Measurements from ENCODE around the gene SGMS1. TPM values are rescaled to one million over a fixed set of nuclear protein-coding genes. Genes with fewer than 3 reads are reported as not detected.
A peak's percentile ranks its signal among the peaks of the same experiment; 100 is the strongest.

Gene SGMS1
- total and polyA plus RNA-seq, 2 donors (not counting 1 experiment from before 2014, with no cell fraction given) = 10.0 to 43.5 TPM

DNA sequence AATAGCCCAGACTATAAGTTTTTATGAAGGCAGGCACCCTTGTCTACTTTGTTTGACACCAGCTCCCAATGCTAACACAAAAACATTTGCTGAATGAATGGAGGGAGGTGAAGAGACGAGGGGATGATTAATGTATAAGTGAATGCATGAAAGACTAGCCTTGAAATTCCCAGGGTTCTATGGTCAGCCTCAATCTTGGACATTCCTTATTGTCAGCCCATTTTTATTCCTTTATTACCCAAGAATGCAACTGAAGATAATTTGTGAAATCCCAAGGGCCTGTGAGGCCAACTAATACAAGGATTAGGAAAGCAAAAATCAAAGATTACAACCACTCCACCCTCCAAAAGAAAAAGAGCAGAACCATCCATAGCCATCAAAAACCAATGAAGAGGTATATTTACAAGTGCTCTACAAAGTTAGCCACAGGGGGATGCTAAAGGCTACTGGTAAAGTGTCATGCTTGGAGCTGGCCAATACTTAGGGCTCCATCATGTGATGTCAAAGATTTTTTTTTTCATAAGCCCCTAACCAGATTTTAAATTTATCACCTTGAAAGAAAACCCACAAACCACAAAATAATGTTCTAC, 332.4 kb downstream of the SGMS1 start:
- Histone ChIP-seq H3K79me2 (ENCODE audit: control insufficient read depth, insufficient read depth, low read length) (no peaks in the 10 kb centered on the region), H3K9ac (ENCODE audit: low read length) (no peak overlapping the region), H4K20me1 (ENCODE audit: control insufficient read depth, insufficient read depth, low read length, poor library complexity, severe bottlenecking) (no peaks in the 10 kb centered on the region), H3K27me3 (replicated peaks in 1 of 4; ENCODE audit: control extremely low read depth in 1 of 4, control insufficient read depth in 3 of 4, insufficient read depth in 4 of 4, low read length in 3 of 4) (no peaks in the 10 kb centered on the region), H3K4me2 (replicated peaks; ENCODE audit: low read depth, low read length, poor library complexity, severe bottlenecking) (no peak overlapping the region), H2AFZ (ENCODE audit: insufficient read depth, low read depth, low read length, poor library complexity, severe bottlenecking) (no peak overlapping the region), H3K4me3 (ENCODE audit: control extremely low read depth in 1 of 5, extremely low read depth in 1 of 5, insufficient read depth in 1 of 5, low read depth in 2 of 5, low read length in 4 of 5) (no peak overlapping the region), H3K9me3 (ENCODE audit: control extremely low read depth in 1 of 3, control insufficient read depth in 2 of 3, insufficient read depth in 1 of 3, low read length in 2 of 3) (no peaks in the 10 kb centered on the region), H3K36me3 (replicated peaks in 1 of 2; ENCODE audit: control extremely low read depth in 1 of 2, control insufficient read depth in 1 of 2, extremely low read depth in 1 of 2, insufficient read depth in 2 of 2, low read length in 1 of 2) (no peaks in the 10 kb centered on the region), H3K4me1 (ENCODE audit: control insufficient read depth in 2 of 2, insufficient read depth in 2 of 2, low read length in 2 of 2) (no peaks in the 10 kb centered on the region), H3K27ac (ENCODE audit: low read length in 2 of 2) (no peak overlapping the region)
- no peak for DNase-seq
- no peak overlapping the region for H3K4me3 Mint-ChIP-seq
- no peak overlapping the region for H3K27ac Mint-ChIP-seq
- ATAC-seq (ENCODE audit: low read depth) = no peak
- no peaks in the 10 kb centered on the region for H3K27me3 Mint-ChIP-seq
- intact Hi-C loops (cut with micrococcal nuclease) = no loop called here
- no peaks in the 10 kb centered on the region for H3K4me1 Mint-ChIP-seq
- CTCF ChIA-PET = no interaction called here
- POLR2A ChIA-PET = no interaction called here
- TF ChIP-seq, protein P1, sequence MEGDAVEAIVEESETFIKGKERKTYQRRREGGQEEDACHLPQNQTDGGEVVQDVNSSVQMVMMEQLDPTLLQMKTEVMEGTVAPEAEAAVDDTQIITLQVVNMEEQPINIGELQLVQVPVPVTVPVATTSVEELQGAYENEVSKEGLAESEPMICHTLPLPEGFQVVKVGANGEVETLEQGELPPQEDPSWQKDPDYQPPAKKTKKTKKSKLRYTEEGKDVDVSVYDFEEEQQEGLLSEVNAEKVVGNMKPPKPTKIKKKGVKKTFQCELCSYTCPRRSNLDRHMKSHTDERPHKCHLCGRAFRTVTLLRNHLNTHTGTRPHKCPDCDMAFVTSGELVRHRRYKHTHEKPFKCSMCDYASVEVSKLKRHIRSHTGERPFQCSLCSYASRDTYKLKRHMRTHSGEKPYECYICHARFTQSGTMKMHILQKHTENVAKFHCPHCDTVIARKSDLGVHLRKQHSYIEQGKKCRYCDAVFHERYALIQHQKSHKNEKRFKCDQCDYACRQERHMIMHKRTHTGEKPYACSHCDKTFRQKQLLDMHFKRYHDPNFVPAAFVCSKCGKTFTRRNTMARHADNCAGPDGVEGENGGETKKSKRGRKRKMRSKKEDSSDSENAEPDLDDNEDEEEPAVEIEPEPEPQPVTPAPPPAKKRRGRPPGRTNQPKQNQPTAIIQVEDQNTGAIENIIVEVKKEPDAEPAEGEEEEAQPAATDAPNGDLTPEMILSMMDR (IDR thresholded peaks at IDR 0.05) = peak; percentile 16
- TF ChIP-seq EZH2 (IDR thresholded peaks at IDR 0.05; ENCODE audit: borderline replicate concordance, insufficient read depth, low read depth, low read length, poor library complexity, severe bottlenecking) = no peak
- no CpG with 5 or more reads among the region's 1 CpG for WGBS (ENCODE audit: insufficient coverage)
- no peaks in the 10 kb centered on the region for H3K9me3 Mint-ChIP-seq (ENCODE audit: insufficient read depth)

DNA sequence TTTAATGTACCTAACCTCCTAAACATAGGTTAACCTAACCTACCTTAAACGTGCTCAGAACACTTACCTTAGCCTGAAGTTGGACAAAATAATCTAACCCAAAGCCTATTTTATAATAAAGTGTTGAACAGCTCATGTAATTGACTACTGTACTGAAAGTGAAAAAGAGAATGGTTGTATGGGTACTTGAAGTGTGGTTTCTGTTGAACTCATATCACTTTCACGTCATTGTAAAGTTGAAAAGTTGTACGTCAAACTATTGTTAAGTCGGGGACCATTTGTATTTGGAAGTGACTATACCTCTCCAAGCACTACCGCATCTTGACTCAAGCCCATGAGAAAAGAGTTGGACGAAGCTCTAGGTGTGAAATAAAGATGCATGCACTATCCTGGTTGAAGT, 334.6 kb downstream of the SGMS1 start:
- peaks cover 3% of the 10 kb centered on the region for H3K27me3 Mint-ChIP-seq
- no peak overlapping the region for H3K4me3 ChIP-seq (ENCODE audit: control extremely low read depth in 1 of 5, extremely low read depth in 1 of 5, insufficient read depth in 1 of 5, low read depth in 2 of 5, low read length in 4 of 5)

More for the DNA sequence above, 334.6 kb downstream of the SGMS1 start:
- no peaks in the 10 kb centered on the region for H3K4me1 ChIP-seq (ENCODE audit: control insufficient read depth in 2 of 2, insufficient read depth in 2 of 2, low read length in 2 of 2)
- ATAC-seq (ENCODE audit: low read depth) = no peak
- Mint-ChIP-seq H3K4me1 (no peaks in the 10 kb centered on the region), H3K9me3 (ENCODE audit: insufficient read depth) (no peaks in the 10 kb centered on the region), H3K4me3 (no peak overlapping the region), H3K27ac (no peak overlapping the region)
- no peak overlapping the region for H3K9ac ChIP-seq (ENCODE audit: low read length)
- no peak for TF ChIP-seq EZH2 (IDR thresholded peaks at IDR 0.05; ENCODE audit: borderline replicate concordance, insufficient read depth, low read depth, low read length, poor library complexity, severe bottlenecking)
- TF ChIP-seq, protein P1 (IDR thresholded peaks at IDR 0.05) = no peak
- H2AFZ ChIP-seq (ENCODE audit: insufficient read depth, low read depth, low read length, poor library complexity, severe bottlenecking) = no peak overlapping the region
- CTCF ChIA-PET = no interaction called here
- no peaks in the 10 kb centered on the region for H3K36me3 ChIP-seq (replicated peaks in 1 of 2; ENCODE audit: control extremely low read depth in 1 of 2, control insufficient read depth in 1 of 2, extremely low read depth in 1 of 2, insufficient read depth in 2 of 2, low read length in 1 of 2)
- POLR2A ChIA-PET = no interaction called here
- H3K9me3 ChIP-seq (ENCODE audit: control extremely low read depth in 1 of 3, control insufficient read depth in 2 of 3, insufficient read depth in 1 of 3, low read length in 2 of 3) = no peaks in the 10 kb centered on the region
- no peak for DNase-seq
- no peak overlapping the region for H3K4me2 ChIP-seq (replicated peaks; ENCODE audit: low read depth, low read length, poor library complexity, severe bottlenecking)
- WGBS (ENCODE audit: insufficient coverage) = no CpG with 5 or more reads among the region's 6 CpGs
- H3K27ac ChIP-seq (ENCODE audit: low read length in 2 of 2) = no peak overlapping the region
- no peaks in the 10 kb centered on the region for H3K79me2 ChIP-seq (ENCODE audit: control insufficient read depth, insufficient read depth, low read length)
- H4K20me1 ChIP-seq (ENCODE audit: control insufficient read depth, insufficient read depth, low read length, poor library complexity, severe bottlenecking) = no peaks in the 10 kb centered on the region
- intact Hi-C loops (cut with micrococcal nuclease) = no loop called here
- no peaks in the 10 kb centered on the region for H3K27me3 ChIP-seq (replicated peaks in 1 of 4; ENCODE audit: control extremely low read depth in 1 of 4, control insufficient read depth in 3 of 4, insufficient read depth in 4 of 4, low read length in 3 of 4)
